SU-DHL-6 (cell line): ENCODE measurements around the gene SNAP91.

ENCODE experiments used
- CTCF ChIP-seq: fragments of 200-600 bp; sonication (generic); IDR thresholded peaks from one replicate; pipeline ENCODE4 v1.5.1; 2017; ENCODE audit warnings: antibody characterized with exemption, mild to moderate bottlenecking, low read length, moderate library complexity; ENCODE audit not compliant: insufficient read depth, poor library complexity, severe bottlenecking
- EZH2phosphoT487 ChIP-seq: fragments of 200-600 bp; sonication (generic), shearing (Covaris generic); conservative IDR thresholded peaks from 2 replicates; pipeline ENCODE4 v1.6.1; 2018; ENCODE audit warnings: mild to moderate bottlenecking, antibody characterized with exemption, low read length, moderate library complexity, mixed read lengths

GRCh38 chr6:83511901-83512681 lies 196.8 kb downstream of the SNAP91 start, which contains the start of gene PRSS35:
- TF ChIP-seq EZH2phosphoT487 (no peak), CTCF (no peak)
